LNCaP clone FGC (cell line): ENCODE measurements around the gene MDM1.
A peak's percentile ranks its signal among the peaks of the same experiment; 100 is the strongest.

Experiments used
- DNase-seq: peaks from one replicate; pipeline ENCODE4 v3.0.0-alpha.2; 2011; ENCODE audit warnings: low read depth
- H3K4me3 ChIP-seq: 2 replicates; pipeline ENCODE4 v1.5.1; 2011; ENCODE audit warnings: mild to moderate bottlenecking, low read depth, low read length, control low read depth
- CTCF ChIP-seq: IDR thresholded peaks from 2 replicates; pipeline ENCODE4 v1.5.1; 2012; ENCODE audit warnings: mild to moderate bottlenecking; ENCODE audit not compliant: control insufficient read depth, insufficient read depth; ENCODE audit errors: extremely low read depth

Gene MDM1

GRCh38 chr12:68367116-68367515, 35.0 kb upstream of the MDM1 start:
- no peak overlapping the region for H3K4me3 ChIP-seq
- no peak for DNase-seq
- no peak for TF ChIP-seq CTCF

- no peak for TF ChIP-seq CTCF
- DNase-seq = no peak
- H3K4me3 ChIP-seq = no peak overlapping the region
Observed at GRCh38 chr12:68364893-68365725, 32.9 kb upstream of the MDM1 start.

- TF ChIP-seq CTCF = no peak
- no peak overlapping the region for H3K4me3 ChIP-seq
- DNase-seq = no peak
Observed at GRCh38 chr12:68364328-68364727, 32.2 kb upstream of the MDM1 start.

- no peak for DNase-seq
- no peak for TF ChIP-seq CTCF
- no peak overlapping the region for H3K4me3 ChIP-seq
Observed at GRCh38 chr12:68361953-68362352, 29.8 kb upstream of the MDM1 start.

- DNase-seq = no peak
- TF ChIP-seq CTCF = no peak
- H3K4me3 ChIP-seq = no peak overlapping the region
Observed at GRCh38 chr12:68359674-68360073, 27.5 kb upstream of the MDM1 start.

- peak; percentile 71 for TF ChIP-seq CTCF
- no peak overlapping the region for H3K4me3 ChIP-seq
- peak; percentile 60 for DNase-seq
Observed at GRCh38 chr12:68358532-68359485, 26.6 kb upstream of the MDM1 start.
